WTC11 (cell line): ENCODE data around the gene CNTNAP5.

Experiments used
- CREB1 ChIP-seq: sonication (generic); formaldehyde crosslinking; IDR thresholded peaks from 2 replicates; pipeline ENCODE4 v1.8.0; 2023; ENCODE audit warnings: mild to moderate bottlenecking, missing genetic modification reagents
- CREM ChIP-seq: sonication (generic); formaldehyde crosslinking; IDR thresholded peaks from 2 replicates; pipeline ENCODE4 v1.8.1; 2022; ENCODE audit warnings: mild to moderate bottlenecking, missing genetic modification reagents, moderate library complexity
- CTCF ChIP-seq: fragments of 200-600 bp; IDR thresholded peaks from 2 replicates; pipeline ENCODE4 v1.8.0; 2022; ENCODE audit warnings: antibody characterized with exemption
- ELF4 ChIP-seq: sonication (generic); formaldehyde crosslinking; IDR thresholded peaks from 2 replicates; pipeline ENCODE4 v1.8.1; 2022; ENCODE audit warnings: low read depth, mild to moderate bottlenecking, moderate library complexity, missing genetic modification reagents
- FOXK1 ChIP-seq: sonication (generic); formaldehyde crosslinking; IDR thresholded peaks from 2 replicates; pipeline ENCODE4 v1.8.0; 2022; ENCODE audit warnings: mild to moderate bottlenecking, moderate library complexity, missing genetic modification reagents
- NR2C2 ChIP-seq: sonication (generic); formaldehyde crosslinking; IDR thresholded peaks from 2 replicates; pipeline ENCODE4 v1.8.0; 2022; ENCODE audit warnings: mild to moderate bottlenecking, missing genetic modification reagents
- NR3C1 ChIP-seq: sonication (generic); formaldehyde crosslinking; conservative IDR thresholded peaks from 2 replicates; pipeline ENCODE4 v1.8.1; 2023; ENCODE audit warnings: low read depth, mild to moderate bottlenecking, missing genetic modification reagents
- PREB ChIP-seq: sonication (generic); formaldehyde crosslinking; IDR thresholded peaks from 2 replicates; pipeline ENCODE4 v1.8.1; 2022; ENCODE audit warnings: mild to moderate bottlenecking, missing genetic modification reagents, moderate library complexity, borderline replicate concordance
- ZNF138 ChIP-seq: sonication (generic); formaldehyde crosslinking; conservative IDR thresholded peaks from 2 replicates; pipeline ENCODE4 v1.8.1; 2022; ENCODE audit warnings: mild to moderate bottlenecking, moderate library complexity, missing genetic modification reagents
- ZNF232 ChIP-seq: sonication (generic); formaldehyde crosslinking; IDR thresholded peaks from 2 replicates; pipeline ENCODE4 v1.8.0; 2022; ENCODE audit warnings: mild to moderate bottlenecking, missing genetic modification reagents
- ZNF423 ChIP-seq: fragments of 250-450 bp; sonication (Bioruptor Pico); IDR thresholded peaks from 2 replicates; pipeline ENCODE4 v2.1.2; 2022; ENCODE audit warnings: mild to moderate bottlenecking, moderate library complexity
- ZNF512 ChIP-seq: sonication (generic); formaldehyde crosslinking; IDR thresholded peaks from 2 replicates; pipeline ENCODE4 v1.8.1; 2022; ENCODE audit warnings: missing genetic modification reagents, borderline replicate concordance

DNA sequence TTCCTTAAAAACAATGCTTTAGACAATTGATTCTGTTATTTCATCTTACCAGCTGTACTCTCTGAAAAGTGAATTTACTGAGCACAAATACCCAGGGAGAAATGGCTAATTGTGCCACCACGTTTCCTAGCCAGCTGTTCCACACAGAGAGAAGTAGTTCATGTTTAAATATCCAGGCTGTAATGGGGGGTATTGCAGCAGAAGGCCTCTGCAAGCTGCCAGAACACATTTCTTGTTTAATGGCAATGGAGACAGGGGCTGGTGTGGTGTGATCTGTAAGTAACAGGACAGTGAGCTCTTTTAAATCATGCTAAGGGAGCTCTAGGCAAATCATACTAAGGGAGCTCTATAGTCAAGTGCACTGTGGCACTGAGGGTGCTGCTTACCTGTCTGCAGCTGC lies 809.2 kb downstream of the CNTNAP5 start:
- TF ChIP-seq PREB (no peak), CREB1 (CRISPR knock-in tag) (no peak), CREM (CRISPR knock-in tag) (no peak), NR2C2 (CRISPR knock-in tag) (no peak), ZNF138 (CRISPR knock-in tag) (no peak), CTCF (no peak), ZNF232 (no peak), FOXK1 (CRISPR knock-in tag) (no peak), ZNF423 (CRISPR knock-in tag) (no peak), ELF4 (CRISPR knock-in tag) (no peak), NR3C1 (CRISPR knock-in tag) (no peak), ZNF512 (CRISPR knock-in tag) (no peak)
